ENCODE results near the gene ZBTB32. TPM values are rescaled to one million over a fixed set of nuclear protein-coding genes. Genes with fewer than 3 reads are reported as not detected.

Gene ZBTB32
- total RNA-seq (2022; extraction: Qiagen RNA extraction), result not detected in 5 replicates

GRCh38 chr19:35704218-35704617 is at the start of gene ZBTB32:
ZBTB32 (plus strand) TSS chr19:35704558; CDS start chr19:35714627, 10,069 bp downstream.

GRCh38 chr19:35666251-35666913 is 38.0 kb upstream of the ZBTB32 start, which contains the start of gene UPK1A:
UPK1A (plus strand) TSS chr19:35666517; CDS start chr19:35666813, 296 bp downstream.

GRCh38 chr19:35717665-35718344 is 13.4 kb downstream of the ZBTB32 start, which contains the start of gene KMT2B:
KMT2B (plus strand) TSS chr19:35718003; CDS start chr19:35718019, 16 bp downstream.

GRCh38 chr19:35742121-35742724 is 37.9 kb downstream of the ZBTB32 start, which contains the start of gene IGFLR1:
IGFLR1 (minus strand) TSS chr19:35742452; CDS start chr19:35741180, 1,272 bp downstream.

GRCh38 chr19:35745328-35746086 is 41.1 kb downstream of the ZBTB32 start, which contains the start of the genes PSENEN and U2AF1L4:
PSENEN (plus strand) TSS chr19:35745651; CDS start chr19:35745931, 280 bp downstream.
U2AF1L4 (minus strand) TSS chr19:35745418; CDS start chr19:35745391, 27 bp downstream.

GRCh38 chr19:35748106-35749020 is 44.0 kb downstream of the ZBTB32 start, which contains the start of gene LIN37:
LIN37 (plus strand) TSS chr19:35748576; CDS start chr19:35748725, 149 bp downstream.

GRCh38 chr19:35756377-35757230 is 52.2 kb downstream of the ZBTB32 start, which contains the start of gene HSPB6:
HSPB6 (minus strand) TSS chr19:35757029; CDS start chr19:35757008, 21 bp downstream.

GRCh38 chr19:35757749-35758608 is 53.6 kb downstream of the ZBTB32 start, which contains the start of gene PROSER3:
PROSER3 (plus strand) TSS chr19:35758176; CDS start chr19:35758216, 40 bp downstream.

Other genes starting within 250 kb of the ZBTB32 start
- not detected in 5 replicates for gene KRTDAP, start 214.1 kb upstream of the ZBTB32 start, total RNA-seq (2022; extraction: Qiagen RNA extraction)
- gene DMKN, start 190.9 kb upstream of the ZBTB32 start, total RNA-seq (2022; extraction: Qiagen RNA extraction), result 33.8 to 45.0 TPM (median 35.0 TPM) in 5 replicates
- gene SBSN, start 176.2 kb upstream of the ZBTB32 start, total RNA-seq (2022; extraction: Qiagen RNA extraction), result 2.2 to 4.6 TPM (median 3.5 TPM) in 5 replicates
- 0.09 TPM in 1 of 5 replicates, not detected in the others for gene GAPDHS, start 171.1 kb upstream of the ZBTB32 start, total RNA-seq (2022; extraction: Qiagen RNA extraction)
- gene TMEM147, start 158.9 kb upstream of the ZBTB32 start, total RNA-seq (2022; extraction: Qiagen RNA extraction), result 323 to 433 TPM (median 412 TPM) in 5 replicates
- gene ATP4A, start 140.9 kb upstream of the ZBTB32 start, total RNA-seq (2022; extraction: Qiagen RNA extraction), result 0.07 to 0.09 TPM in 2 of 5 replicates, not detected in the others
- gene PMIS2, start 118.4 kb upstream of the ZBTB32 start, total RNA-seq (2022; extraction: Qiagen RNA extraction), result not detected in 5 replicates
- 13.0 to 16.4 TPM (median 14.9 TPM) in 5 replicates for gene HAUS5, start 91.8 kb upstream of the ZBTB32 start, total RNA-seq (2022; extraction: Qiagen RNA extraction)
- 147 to 203 TPM (median 195 TPM) in 5 replicates for gene RBM42, start 75.5 kb upstream of the ZBTB32 start, total RNA-seq (2022; extraction: Qiagen RNA extraction)
- 1.5 to 3.3 TPM (median 2.9 TPM) in 5 replicates for gene ETV2, start 62.8 kb upstream of the ZBTB32 start, total RNA-seq (2022; extraction: Qiagen RNA extraction)
- gene COX6B1, start 56.2 kb upstream of the ZBTB32 start, total RNA-seq (2022; extraction: Qiagen RNA extraction), result 1,261 to 1,482 TPM (median 1,322 TPM) in 5 replicates
- 0.52 to 1.5 TPM (median 1.0 TPM) in 5 replicates for gene UPK1A, start 38.0 kb upstream of the ZBTB32 start, total RNA-seq (2022; extraction: Qiagen RNA extraction)
- 53.9 to 62.2 TPM (median 56.6 TPM) in 5 replicates for gene KMT2B, start 13.4 kb downstream of the ZBTB32 start, total RNA-seq (2022; extraction: Qiagen RNA extraction)
- gene IGFLR1, start 37.9 kb downstream of the ZBTB32 start, total RNA-seq (2022; extraction: Qiagen RNA extraction), result 11.5 to 12.9 TPM (median 11.8 TPM) in 5 replicates
- gene U2AF1L4, start 40.9 kb downstream of the ZBTB32 start, total RNA-seq (2022; extraction: Qiagen RNA extraction), result 21.9 to 27.5 TPM (median 24.7 TPM) in 5 replicates
- gene PSENEN, start 41.1 kb downstream of the ZBTB32 start, total RNA-seq (2022; extraction: Qiagen RNA extraction), result 250 to 344 TPM (median 287 TPM) in 5 replicates
- 21.5 to 27.9 TPM (median 23.2 TPM) in 5 replicates for gene LIN37, start 44.0 kb downstream of the ZBTB32 start, total RNA-seq (2022; extraction: Qiagen RNA extraction)
- gene HSPB6, start 52.5 kb downstream of the ZBTB32 start, total RNA-seq (2022; extraction: Qiagen RNA extraction), result 0.14 to 0.35 TPM (median 0.29 TPM) in 5 replicates
- 19.6 to 32.1 TPM (median 24.2 TPM) in 5 replicates for gene PROSER3, start 53.6 kb downstream of the ZBTB32 start, total RNA-seq (2022; extraction: Qiagen RNA extraction)
- gene ARHGAP33, start 71.0 kb downstream of the ZBTB32 start, total RNA-seq (2022; extraction: Qiagen RNA extraction), result 4.7 to 9.3 TPM (median 7.4 TPM) in 5 replicates
- 0.15 to 0.36 TPM (median 0.25 TPM) in 5 replicates for gene PRODH2, start 108.3 kb downstream of the ZBTB32 start, total RNA-seq (2022; extraction: Qiagen RNA extraction)
- 0.35 to 0.68 TPM (median 0.59 TPM) in 5 replicates for gene NPHS1, start 147.9 kb downstream of the ZBTB32 start, total RNA-seq (2022; extraction: Qiagen RNA extraction)
- gene KIRREL2, start 152.4 kb downstream of the ZBTB32 start, total RNA-seq (2022; extraction: Qiagen RNA extraction), result 0.43 to 0.63 TPM (median 0.50 TPM) in 5 replicates
- 68.9 to 98.3 TPM (median 90.2 TPM) in 5 replicates for gene APLP1, start 164.0 kb downstream of the ZBTB32 start, total RNA-seq (2022; extraction: Qiagen RNA extraction)
- gene NFKBID, start 196.0 kb downstream of the ZBTB32 start, total RNA-seq (2022; extraction: Qiagen RNA extraction), result 5.2 to 6.5 TPM (median 6.3 TPM) in 5 replicates
- 0.29 to 0.79 TPM (median 0.46 TPM) in 4 of 5 replicates, not detected in the other for gene HCST, start 198.0 kb downstream of the ZBTB32 start, total RNA-seq (2022; extraction: Qiagen RNA extraction)
- not detected in 5 replicates for gene TYROBP, start 203.7 kb downstream of the ZBTB32 start, total RNA-seq (2022; extraction: Qiagen RNA extraction)
- gene LRFN3, start 231.8 kb downstream of the ZBTB32 start, total RNA-seq (2022; extraction: Qiagen RNA extraction), result 15.7 to 24.4 TPM (median 20.9 TPM) in 5 replicates